Neural progenitor cell (in vitro differentiated cells): Measurements from ENCODE around the gene APLF.

Experiments used
- EZH2 ChIP-seq: fragments of 200-600 bp; sonication (generic); IDR thresholded peaks from 2 replicates; pipeline ENCODE4 v1.6.1; 2017; ENCODE audit warnings: antibody characterized with exemption, mild to moderate bottlenecking, moderate library complexity
- EZH2phosphoT487 ChIP-seq: fragments of 200-600 bp; sonication (generic); IDR thresholded peaks from 2 replicates; pipeline ENCODE4 v1.6.1; 2017; ENCODE audit warnings: antibody characterized with exemption
- TF ChIP-seq, protein P1 (sequence below): fragments of 200-600 bp; sonication (generic); IDR thresholded peaks from 2 replicates; pipeline ENCODE4 v1.5.1; 2017; ENCODE audit warnings: antibody characterized with exemption, mild to moderate bottlenecking

DNA sequence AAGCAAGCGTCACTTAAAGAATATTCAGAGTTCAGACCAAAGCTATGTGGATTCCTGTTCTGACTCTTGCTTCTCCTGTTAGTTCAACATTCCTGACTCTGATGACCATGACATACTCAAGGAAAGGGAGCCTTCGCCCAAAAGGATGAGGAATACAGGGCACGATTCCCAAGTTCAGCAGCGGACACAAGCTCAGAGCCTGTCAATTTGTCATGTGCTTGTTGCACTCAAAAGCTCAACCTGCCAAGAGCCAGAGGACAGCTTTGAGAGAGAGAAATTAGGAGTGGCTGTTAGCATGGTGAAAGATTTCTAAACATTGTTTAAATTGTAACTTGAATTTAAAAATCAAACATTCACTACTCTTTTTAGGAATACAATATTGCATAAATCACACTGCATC, 33.3 kb downstream of the APLF start:
- TF ChIP-seq EZH2phosphoT487 (no peak), EZH2 (no peak)
- TF ChIP-seq, protein P1, sequence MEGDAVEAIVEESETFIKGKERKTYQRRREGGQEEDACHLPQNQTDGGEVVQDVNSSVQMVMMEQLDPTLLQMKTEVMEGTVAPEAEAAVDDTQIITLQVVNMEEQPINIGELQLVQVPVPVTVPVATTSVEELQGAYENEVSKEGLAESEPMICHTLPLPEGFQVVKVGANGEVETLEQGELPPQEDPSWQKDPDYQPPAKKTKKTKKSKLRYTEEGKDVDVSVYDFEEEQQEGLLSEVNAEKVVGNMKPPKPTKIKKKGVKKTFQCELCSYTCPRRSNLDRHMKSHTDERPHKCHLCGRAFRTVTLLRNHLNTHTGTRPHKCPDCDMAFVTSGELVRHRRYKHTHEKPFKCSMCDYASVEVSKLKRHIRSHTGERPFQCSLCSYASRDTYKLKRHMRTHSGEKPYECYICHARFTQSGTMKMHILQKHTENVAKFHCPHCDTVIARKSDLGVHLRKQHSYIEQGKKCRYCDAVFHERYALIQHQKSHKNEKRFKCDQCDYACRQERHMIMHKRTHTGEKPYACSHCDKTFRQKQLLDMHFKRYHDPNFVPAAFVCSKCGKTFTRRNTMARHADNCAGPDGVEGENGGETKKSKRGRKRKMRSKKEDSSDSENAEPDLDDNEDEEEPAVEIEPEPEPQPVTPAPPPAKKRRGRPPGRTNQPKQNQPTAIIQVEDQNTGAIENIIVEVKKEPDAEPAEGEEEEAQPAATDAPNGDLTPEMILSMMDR = no peak
